Measurements from ENCODE around the gene NSUN2.

The NSUN2 gene

DNA sequence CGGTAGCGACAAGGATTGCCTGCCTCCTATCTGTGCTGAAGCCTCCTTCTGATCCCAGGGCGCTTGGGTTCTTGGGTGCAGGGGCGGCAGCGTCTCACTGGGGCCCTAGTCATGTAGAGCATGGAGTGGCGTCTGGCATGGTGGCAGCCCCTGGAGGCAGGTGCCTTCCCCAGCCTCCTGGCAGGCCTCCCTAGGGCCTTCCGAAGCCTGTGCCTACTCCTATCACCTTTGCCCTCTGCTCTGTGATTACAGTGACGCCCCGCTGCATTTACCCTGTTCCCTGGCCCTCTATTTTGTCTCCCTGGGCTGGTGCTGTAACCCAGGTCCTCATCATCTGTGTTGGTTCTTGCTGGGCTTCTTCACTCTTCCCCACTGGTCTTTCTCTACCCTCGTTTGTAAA is 4.2 kb upstream of the NSUN2 start:
- in situ Hi-C loops (cut with HindIII; ENCODE audit: low sequenced_read_pairs) = no loop called here

DNA sequence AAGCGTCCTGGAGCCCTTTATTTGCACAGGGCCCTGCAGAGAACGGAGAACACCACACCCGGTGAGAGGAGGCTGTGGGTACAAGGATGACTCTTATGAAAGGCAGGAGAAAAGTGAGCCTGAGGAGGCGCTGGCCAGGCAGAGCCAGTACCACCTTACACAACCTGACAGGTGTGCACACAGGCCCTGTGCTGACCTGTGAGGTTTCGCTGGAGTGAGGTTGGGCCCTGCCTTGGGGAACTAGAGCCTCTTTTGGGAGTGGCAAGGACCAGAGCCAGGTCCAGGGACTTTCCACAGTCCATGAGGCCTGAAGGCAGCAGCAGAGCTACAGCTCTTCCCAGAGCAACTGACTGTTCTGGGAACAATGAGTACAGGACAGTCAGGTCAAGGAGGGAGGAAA is 3.4 kb upstream of the NSUN2 start:
- DNase-seq (ENCODE audit: low read depth, low spot score) = no peak
- TF ChIP-seq, protein P1, sequence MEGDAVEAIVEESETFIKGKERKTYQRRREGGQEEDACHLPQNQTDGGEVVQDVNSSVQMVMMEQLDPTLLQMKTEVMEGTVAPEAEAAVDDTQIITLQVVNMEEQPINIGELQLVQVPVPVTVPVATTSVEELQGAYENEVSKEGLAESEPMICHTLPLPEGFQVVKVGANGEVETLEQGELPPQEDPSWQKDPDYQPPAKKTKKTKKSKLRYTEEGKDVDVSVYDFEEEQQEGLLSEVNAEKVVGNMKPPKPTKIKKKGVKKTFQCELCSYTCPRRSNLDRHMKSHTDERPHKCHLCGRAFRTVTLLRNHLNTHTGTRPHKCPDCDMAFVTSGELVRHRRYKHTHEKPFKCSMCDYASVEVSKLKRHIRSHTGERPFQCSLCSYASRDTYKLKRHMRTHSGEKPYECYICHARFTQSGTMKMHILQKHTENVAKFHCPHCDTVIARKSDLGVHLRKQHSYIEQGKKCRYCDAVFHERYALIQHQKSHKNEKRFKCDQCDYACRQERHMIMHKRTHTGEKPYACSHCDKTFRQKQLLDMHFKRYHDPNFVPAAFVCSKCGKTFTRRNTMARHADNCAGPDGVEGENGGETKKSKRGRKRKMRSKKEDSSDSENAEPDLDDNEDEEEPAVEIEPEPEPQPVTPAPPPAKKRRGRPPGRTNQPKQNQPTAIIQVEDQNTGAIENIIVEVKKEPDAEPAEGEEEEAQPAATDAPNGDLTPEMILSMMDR (IDR thresholded peaks at IDR 0.05; ENCODE audit: low read depth, low read length) = no peak
- in situ Hi-C loops (cut with HindIII; ENCODE audit: low sequenced_read_pairs) = no loop called here

More for the DNA sequence above, 4.2 kb upstream of the NSUN2 start:
- DNase-seq (ENCODE audit: low read depth, low spot score) = no peak
- TF ChIP-seq, protein P1 (IDR thresholded peaks at IDR 0.05; ENCODE audit: low read depth, low read length) = no peak
- no peak overlapping the region for H3K4me3 ChIP-seq (ENCODE audit: low read depth, low read length)

DNA sequence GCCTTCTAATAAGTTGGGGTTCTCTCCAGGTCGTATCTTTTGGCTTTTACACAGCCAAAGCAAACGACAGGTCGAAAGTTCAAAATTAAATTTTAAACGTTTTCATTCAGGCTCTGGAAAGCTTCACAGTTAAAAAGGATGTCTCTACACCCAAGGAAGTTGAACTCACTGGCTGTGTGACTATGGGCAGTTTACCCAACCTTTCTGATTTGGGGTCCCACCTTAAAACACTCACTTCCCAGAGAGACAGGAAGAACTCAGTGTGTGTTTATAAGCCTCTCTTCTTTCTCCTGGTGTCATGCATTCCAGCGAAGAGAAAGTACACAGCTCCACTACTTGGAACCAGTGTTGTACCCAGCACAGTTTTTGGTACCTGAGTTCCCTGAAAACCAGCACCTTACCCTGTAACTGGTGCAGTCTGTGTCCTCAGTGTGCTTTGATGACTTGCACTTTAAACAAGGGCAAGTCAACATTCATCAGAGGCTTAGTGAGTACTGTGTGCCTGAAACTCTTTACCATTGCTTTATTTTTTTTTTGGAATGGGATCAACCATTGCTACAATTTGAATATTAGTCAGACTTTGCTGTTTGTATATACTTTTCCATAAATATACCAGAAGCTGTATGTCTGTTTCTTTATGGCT is 2.1 kb upstream of the NSUN2 start:
- TF ChIP-seq, protein P1 (IDR thresholded peaks at IDR 0.05; ENCODE audit: low read depth, low read length) = no peak
- in situ Hi-C loops (cut with HindIII; ENCODE audit: low sequenced_read_pairs) = no loop called here
- no peak overlapping the region for H3K4me3 ChIP-seq (ENCODE audit: low read depth, low read length)
- no peak for DNase-seq (ENCODE audit: low read depth, low spot score)

More for the DNA sequence above, 3.4 kb upstream of the NSUN2 start:
- no peak overlapping the region for H3K4me3 ChIP-seq (ENCODE audit: low read depth, low read length)

DNA sequence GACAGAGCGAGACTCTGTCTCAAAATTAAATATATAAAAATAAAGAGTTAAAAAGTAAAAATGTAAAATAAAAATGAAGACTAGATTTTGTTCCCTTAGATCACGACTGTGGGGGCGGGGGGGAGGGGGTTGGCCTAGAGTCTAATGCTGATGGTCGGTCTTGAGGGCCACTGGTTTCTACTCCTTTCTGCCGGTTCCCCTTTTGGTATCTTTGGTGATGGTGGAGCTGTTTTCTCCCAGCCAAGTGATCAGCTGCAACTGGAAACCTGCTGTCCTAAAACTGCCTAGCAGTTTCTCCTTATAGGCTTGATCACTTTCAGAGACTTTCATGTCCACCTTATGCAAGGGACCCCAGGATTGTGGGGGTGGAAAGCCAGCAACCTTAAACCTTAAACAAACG is 1.5 kb upstream of the NSUN2 start:
- DNase-seq (ENCODE audit: low read depth, low spot score) = peak; percentile 23
- H3K4me3 ChIP-seq (ENCODE audit: low read depth, low read length) = peak overlapping the region; percentile 91
- TF ChIP-seq, protein P1 (IDR thresholded peaks at IDR 0.05; ENCODE audit: low read depth, low read length) = no peak
- in situ Hi-C loops (cut with HindIII; ENCODE audit: low sequenced_read_pairs) = no loop called here

DNA sequence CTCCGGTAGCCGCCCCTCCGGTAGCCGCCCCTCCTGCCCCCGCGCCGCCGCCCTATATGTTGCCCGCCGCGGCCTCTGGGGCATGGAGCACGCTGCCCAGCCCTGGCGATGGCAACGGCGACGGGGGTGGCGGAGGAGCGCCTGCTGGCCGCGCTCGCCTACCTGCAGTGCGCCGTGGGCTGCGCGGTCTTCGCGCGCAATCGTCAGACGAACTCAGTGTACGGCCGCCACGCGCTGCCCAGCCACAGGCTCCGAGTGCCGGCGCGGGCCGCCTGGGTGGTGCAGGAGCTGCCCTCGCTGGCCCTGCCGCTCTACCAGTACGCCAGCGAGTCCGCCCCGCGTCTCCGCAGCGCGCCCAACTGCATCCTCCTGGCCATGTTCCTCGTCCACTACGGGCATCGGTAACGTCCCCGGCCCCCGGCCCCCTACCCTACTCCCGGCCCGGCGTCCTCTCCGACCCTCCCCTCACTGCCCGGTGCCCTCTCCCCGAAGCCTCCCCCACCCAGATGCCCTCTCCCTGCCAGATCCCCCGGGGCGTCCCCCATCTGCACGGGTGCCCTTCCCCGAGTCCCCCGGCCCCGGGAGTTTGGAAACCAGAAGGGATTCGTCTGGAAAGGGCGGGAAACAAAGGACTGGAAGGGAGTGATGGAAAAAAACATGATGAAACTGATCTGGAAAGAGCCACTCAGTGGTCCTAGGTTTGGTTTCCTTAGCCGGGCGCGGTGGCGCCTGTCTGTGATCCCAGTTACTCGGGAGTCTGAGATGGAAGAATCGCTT is 813 bp upstream of the NSUN2 start:
- TF ChIP-seq, protein P1 (IDR thresholded peaks at IDR 0.05; ENCODE audit: low read depth, low read length) = no peak
- peak overlapping the region; percentile 91 for H3K4me3 ChIP-seq (ENCODE audit: low read depth, low read length)
- DNase-seq (ENCODE audit: low read depth, low spot score) = no peak
- in situ Hi-C loops (cut with HindIII; ENCODE audit: low sequenced_read_pairs) = no loop called here

DNA sequence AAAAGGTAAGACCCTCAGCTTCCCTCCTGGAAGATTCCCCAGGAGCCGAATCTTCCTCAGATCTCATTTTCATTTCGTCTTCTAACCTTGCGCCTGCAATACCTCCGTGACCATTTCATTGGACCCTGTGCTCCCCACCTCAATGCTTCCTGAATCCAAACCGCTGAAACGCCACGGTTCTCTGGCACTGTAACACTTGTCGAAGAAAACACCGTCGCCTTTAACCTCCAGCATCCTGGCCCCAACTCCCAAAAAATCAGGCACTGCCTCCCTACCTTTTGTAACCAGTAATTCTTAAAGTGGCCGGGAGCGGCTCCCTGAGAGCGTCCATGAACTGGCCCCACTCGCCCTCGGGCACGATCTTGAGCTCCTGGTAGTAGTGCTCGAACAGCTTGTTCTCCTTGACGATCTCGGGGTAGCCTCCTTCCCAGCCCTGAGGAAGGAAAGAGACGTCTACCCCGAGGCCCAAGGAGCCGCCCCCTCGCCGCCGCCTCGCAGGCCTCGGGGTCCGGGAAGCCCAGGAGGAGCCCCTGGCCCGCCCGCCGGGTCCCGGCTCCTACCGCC is 438 bp downstream of the NSUN2 start:
- DNase-seq (ENCODE audit: low read depth, low spot score) = peak; percentile 36
- TF ChIP-seq, protein P1 (IDR thresholded peaks at IDR 0.05; ENCODE audit: low read depth, low read length) = no peak
- H3K4me3 ChIP-seq (ENCODE audit: low read depth, low read length) = peak overlapping the region; percentile 91
- in situ Hi-C loops (cut with HindIII; ENCODE audit: low sequenced_read_pairs) = no loop called here
